ENCODE results near the gene MANBA.

Gene MANBA

DNA sequence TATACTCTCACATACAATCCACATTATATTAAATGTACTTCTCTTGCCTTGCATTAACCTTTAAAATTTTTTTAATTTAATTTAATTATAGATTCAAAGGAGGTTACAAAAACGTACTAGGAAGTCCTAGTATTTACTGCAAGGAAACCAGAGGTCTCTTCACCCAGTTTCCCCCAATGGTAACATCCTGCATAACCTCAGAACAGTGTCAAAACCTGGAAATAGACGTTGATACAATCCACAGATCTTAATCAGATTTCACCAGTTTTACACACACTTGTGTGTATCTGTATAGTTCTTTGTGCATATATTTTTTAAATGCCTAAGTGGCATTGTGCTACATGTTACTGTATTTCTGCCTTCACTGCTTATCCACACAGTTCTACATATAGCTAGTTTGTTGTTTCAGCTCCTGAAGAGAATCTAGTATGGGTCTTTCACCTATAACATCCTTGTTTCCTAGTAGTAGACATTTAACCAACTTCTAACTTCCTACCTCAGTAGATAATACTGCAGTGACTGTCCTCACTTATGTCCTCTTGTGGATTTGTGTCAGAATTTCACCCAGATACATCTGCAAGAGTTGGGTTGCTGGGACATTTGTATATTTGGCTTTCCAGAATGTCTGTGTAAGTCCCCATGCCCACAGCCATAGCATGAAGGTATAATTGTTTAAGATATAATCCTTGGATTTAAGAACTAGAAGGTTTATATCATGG is 156.4 kb downstream of the MANBA start:
- H3K4me1 ChIP-seq (ENCODE audit: insufficient read depth, low read length), result no peaks in the 10 kb centered on the region
- no peaks in the 10 kb centered on the region; the same call in 1 of the 2 replicates for H3K36me3 ChIP-seq (ENCODE audit: insufficient read depth, low read length)
- H3K9ac ChIP-seq (ENCODE audit: low read depth, low read length), result no peak overlapping the region
- H3K9me3 ChIP-seq (ENCODE audit: control insufficient read depth, insufficient read depth, low read length), result no peaks in the 10 kb centered on the region

DNA sequence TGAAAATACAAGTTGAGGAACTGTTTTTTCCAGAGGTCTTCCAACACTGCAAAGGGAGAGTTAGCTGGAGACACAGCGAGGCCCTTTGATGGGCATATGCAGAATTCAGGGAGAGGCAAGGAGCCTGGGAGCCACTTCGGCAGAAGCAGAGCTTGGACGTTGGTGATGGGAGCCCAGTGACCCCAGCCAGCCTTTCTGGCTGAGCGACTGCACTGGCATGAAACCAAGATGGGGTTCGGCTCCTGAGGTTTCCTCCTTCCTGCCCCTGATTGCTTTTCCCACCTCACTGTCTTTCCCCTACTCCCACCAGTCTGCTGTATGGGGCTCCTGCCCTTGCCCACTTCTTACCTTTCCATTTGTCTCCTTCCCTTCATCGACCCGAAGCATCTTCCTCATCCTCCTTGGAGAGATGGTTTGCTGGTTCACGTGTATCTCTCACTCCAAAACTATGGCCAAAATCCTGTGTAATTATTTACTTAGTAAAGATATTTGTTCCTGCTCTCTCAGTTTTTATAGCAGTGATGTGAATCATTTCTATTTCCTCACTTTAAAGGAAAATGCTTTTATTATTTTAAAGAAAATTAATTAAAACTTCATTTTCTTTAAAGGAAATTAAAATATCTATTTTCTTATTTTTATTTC is 159.1 kb downstream of the MANBA start:
- H3K9me3 ChIP-seq (ENCODE audit: control insufficient read depth, insufficient read depth, low read length), result no peaks in the 10 kb centered on the region
- no peak overlapping the region for H3K9ac ChIP-seq (ENCODE audit: low read depth, low read length)
- H3K36me3 ChIP-seq (ENCODE audit: insufficient read depth, low read length), result no peaks in the 10 kb centered on the region; the same call in 1 of the 2 replicates
- no peaks in the 10 kb centered on the region for H3K4me1 ChIP-seq (ENCODE audit: insufficient read depth, low read length)

DNA sequence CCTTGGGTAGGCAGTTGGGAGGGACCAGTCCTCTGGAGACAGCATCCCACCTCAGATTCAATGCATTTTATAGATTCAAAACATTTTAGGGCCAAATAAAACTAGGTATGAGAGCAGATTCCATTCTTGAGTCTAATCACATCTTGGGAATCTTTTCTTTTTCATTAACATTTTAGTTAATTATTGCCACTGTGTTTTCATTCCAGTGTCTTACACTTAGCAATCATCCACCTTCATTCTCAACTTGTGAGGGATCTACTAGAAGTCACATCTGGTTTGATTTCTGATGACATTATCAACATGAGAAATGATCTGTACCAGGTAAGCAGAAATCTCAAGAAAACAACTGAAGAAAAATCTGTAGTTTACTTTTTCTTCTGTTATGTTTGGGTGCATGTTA is 160.1 kb downstream of the MANBA start:
- no peak overlapping the region for H3K9ac ChIP-seq (ENCODE audit: low read depth, low read length)
- no peaks in the 10 kb centered on the region for H3K36me3 ChIP-seq (ENCODE audit: insufficient read depth, low read length)
- no peaks in the 10 kb centered on the region for H3K4me1 ChIP-seq (ENCODE audit: insufficient read depth, low read length)
- H3K9me3 ChIP-seq (ENCODE audit: control insufficient read depth, insufficient read depth, low read length), result no peaks in the 10 kb centered on the region

DNA sequence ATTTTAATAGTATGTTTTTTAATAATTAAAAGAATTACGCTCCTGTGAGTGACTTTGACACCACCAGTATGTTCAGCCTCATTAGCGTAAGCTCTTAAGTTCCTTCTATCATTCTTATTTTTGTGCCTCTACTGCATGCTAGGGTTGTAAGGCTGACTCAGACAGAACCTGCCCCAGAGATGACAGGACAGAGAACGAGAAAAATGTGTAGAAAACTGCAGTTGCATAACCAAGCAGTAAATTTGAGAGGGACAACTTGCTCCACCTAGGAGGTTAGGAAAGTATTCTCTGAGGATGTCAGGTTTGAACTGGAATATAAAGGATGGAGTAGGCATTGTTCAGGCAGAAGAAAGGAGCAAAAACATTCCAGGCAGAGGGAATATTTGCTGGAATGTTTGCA is 160.9 kb downstream of the MANBA start:
- Histone ChIP-seq H3K9ac (ENCODE audit: low read depth, low read length) (no peak overlapping the region), H3K4me1 (ENCODE audit: insufficient read depth, low read length) (no peaks in the 10 kb centered on the region), H3K9me3 (ENCODE audit: control insufficient read depth, insufficient read depth, low read length) (no peaks in the 10 kb centered on the region), H3K36me3 (ENCODE audit: insufficient read depth, low read length) (no peaks in the 10 kb centered on the region)

DNA sequence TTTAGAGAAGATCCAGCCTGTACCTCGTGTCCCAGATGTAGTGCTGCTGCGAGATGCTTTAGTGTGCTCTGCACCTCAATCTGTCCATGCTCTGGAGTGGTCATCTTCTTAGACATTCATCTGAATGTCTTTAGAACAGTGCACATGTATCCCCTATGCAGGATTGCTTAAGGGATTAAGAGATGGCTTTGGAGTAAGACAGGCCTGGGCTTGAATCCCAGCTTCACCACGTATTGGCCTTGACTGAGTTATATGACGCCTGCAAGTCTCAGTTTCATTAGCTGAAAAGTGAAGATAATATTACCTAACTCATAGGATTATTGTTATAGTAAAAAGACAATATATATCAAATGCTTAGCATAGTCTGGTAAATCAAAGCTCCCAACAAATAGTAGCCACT is 161.3 kb downstream of the MANBA start:
- Histone ChIP-seq H3K9ac (ENCODE audit: low read depth, low read length) (no peak overlapping the region), H3K4me1 (ENCODE audit: insufficient read depth, low read length) (no peaks in the 10 kb centered on the region), H3K9me3 (ENCODE audit: control insufficient read depth, insufficient read depth, low read length) (no peaks in the 10 kb centered on the region), H3K36me3 (ENCODE audit: insufficient read depth, low read length) (no peaks in the 10 kb centered on the region)

DNA sequence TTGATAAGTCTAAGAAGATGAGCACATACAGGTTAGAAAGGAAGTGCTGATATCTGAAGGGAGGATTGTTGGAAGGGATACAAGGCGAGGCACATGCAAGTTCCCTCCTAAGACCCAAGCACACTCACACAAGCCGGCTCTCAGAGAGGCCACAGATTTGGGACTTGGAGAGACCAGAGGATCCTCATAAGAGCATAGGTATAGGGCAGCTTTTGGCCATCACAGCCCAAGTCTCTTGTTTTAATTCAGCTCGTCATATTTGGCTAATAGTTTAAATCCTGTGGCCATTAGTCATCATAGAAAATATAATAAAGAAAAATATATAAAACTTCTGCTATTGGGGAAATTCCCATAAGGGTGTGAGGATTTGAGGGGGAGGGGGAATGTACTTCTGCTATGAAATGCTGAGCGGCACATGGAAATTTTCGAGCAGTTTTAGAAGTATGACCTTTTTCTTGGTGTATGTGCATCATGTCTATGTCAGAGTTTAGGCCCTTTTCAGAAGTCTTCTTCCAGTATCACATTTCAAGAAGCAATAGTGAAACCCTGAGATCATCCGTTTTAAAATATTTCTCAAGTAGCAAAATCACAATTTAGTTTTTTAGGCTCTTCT is 161.9 kb downstream of the MANBA start:
- H3K4me1 ChIP-seq (ENCODE audit: insufficient read depth, low read length), result no peaks in the 10 kb centered on the region
- no peaks in the 10 kb centered on the region for H3K36me3 ChIP-seq (ENCODE audit: insufficient read depth, low read length)
- no peaks in the 10 kb centered on the region for H3K9me3 ChIP-seq (ENCODE audit: control insufficient read depth, insufficient read depth, low read length)
- no peak overlapping the region for H3K9ac ChIP-seq (ENCODE audit: low read depth, low read length)

DNA sequence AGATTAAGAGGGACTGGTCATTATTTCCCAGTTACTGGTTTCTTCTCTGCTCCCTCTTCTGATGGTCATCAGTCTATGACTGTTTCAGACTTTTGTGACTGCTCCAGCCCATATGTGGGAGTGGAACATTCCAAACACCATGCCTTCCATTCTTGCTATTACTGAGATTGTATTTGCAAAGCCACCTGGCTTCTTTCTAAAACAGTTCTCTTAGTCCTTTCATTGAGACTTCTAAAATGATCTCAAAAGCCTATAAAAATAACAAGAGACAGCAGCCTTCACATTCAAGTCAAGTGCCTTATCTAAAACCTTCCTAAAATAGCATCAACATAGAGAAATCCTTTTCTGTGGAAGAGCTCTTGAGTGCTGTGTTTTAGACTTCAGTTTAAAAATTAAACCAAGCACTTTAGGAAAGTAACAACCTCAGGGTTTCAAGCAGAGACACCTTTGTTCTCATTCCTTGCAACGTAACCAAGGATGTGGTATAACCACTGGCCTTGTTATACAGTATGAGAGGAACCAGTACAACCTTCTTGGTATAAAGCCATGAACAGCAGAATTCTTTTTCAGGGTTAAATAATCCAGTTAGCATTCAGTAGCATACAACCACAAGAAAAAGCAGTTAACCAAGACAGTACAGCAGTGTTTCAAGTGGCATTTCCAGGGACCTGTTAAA is 162.5 kb downstream of the MANBA start:
- H3K9ac ChIP-seq (ENCODE audit: low read depth, low read length), result no peak overlapping the region

DNA sequence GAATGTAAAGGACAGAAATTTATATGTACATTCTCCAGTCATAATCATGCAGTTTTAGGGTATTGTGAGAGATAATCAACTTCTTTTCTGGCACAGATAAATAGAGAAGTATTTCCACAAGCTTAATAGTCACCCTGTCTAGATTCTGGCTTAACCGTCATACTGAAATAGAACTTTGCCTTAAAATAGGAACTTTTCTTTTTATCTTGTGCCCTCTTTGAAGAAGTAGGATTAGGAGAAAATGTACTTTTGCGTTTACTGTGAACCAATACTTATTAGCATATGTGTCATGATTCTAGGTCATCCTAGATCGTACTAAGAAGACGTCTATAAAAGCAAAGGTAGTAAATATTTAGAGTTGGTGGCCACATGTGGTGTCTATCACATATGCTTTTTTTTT is 164.2 kb downstream of the MANBA start:
- Histone ChIP-seq H3K4me1 (ENCODE audit: insufficient read depth, low read length) (no peaks in the 10 kb centered on the region), H3K9ac (ENCODE audit: low read depth, low read length) (no peak overlapping the region), H3K36me3 (ENCODE audit: insufficient read depth, low read length) (no peaks in the 10 kb centered on the region), H3K9me3 (ENCODE audit: control insufficient read depth, insufficient read depth, low read length) (no peaks in the 10 kb centered on the region)

More for the DNA sequence above, 162.5 kb downstream of the MANBA start:
- Histone ChIP-seq H3K9me3 (ENCODE audit: control insufficient read depth, insufficient read depth, low read length) (no peaks in the 10 kb centered on the region), H3K4me1 (ENCODE audit: insufficient read depth, low read length) (no peaks in the 10 kb centered on the region), H3K36me3 (ENCODE audit: insufficient read depth, low read length) (no peaks in the 10 kb centered on the region)

DNA sequence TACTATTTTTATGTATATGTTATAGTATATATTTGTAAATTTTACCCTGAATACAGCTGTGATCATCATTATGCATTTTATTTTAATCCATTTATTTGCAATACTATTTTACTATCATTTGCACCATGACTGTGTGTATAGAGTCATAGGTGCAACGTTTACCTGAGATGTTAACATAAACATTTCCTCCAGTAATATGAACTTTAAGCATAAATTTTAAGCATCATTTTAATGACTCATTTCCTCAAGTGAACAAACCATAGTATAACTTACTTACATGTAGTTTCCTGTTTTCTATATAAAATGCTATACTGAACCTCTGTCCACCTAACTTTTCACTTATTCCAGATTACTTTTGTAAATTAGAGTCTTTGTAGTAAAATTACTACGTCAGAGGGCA is 166.8 kb downstream of the MANBA start:
- Histone ChIP-seq H3K9ac (ENCODE audit: low read depth, low read length) (no peak overlapping the region), H3K4me1 (ENCODE audit: insufficient read depth, low read length) (no peaks in the 10 kb centered on the region), H3K9me3 (ENCODE audit: control insufficient read depth, insufficient read depth, low read length) (no peaks in the 10 kb centered on the region), H3K36me3 (ENCODE audit: insufficient read depth, low read length) (no peaks in the 10 kb centered on the region)

DNA sequence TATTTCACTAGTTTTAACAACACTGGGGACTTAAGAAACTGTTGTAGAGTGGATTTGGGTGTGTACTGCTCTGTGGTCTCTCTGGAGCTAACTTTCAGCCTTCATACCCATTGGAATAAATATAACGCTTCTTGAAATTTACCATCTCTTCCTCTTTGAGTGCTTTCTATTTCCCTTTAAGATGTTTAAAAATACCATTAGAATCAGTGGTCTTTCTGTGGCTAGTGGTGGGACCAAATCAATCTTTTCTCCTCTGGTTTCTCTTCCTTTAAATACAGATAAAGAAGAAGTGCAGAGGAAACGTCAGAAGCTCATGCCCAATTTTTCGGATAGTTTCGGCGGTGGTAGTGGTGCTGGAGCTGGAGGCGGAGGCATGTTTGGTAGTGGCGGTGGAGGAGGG is 167.6 kb downstream of the MANBA start:
- no peaks in the 10 kb centered on the region for H3K36me3 ChIP-seq (ENCODE audit: insufficient read depth, low read length)
- no peak overlapping the region for H3K9ac ChIP-seq (ENCODE audit: low read depth, low read length)
- H3K4me1 ChIP-seq (ENCODE audit: insufficient read depth, low read length), result no peaks in the 10 kb centered on the region
- H3K9me3 ChIP-seq (ENCODE audit: control insufficient read depth, insufficient read depth, low read length), result no peaks in the 10 kb centered on the region

DNA sequence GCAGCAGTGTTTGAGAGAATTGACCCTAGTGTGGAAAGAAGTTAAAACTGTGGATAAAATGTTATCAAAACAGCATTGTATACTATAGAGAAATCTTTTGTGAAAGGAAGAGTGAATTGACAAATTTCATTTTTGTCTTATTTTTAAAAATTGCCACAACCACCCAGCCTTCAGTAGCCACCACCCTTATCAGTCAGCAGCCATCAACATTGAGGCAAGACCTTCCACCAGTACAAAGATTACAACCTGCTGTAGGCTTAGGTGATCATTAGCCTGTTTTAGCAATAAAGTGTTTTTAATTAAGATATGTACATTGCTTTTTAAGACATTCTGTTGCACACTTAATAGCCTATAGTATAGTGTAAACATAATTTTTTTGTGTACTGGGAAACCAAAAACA is 168.5 kb downstream of the MANBA start:
- H3K36me3 ChIP-seq (ENCODE audit: insufficient read depth, low read length), result no peaks in the 10 kb centered on the region
- H3K9me3 ChIP-seq (ENCODE audit: control insufficient read depth, insufficient read depth, low read length), result no peaks in the 10 kb centered on the region
- H3K9ac ChIP-seq (ENCODE audit: low read depth, low read length), result no peak overlapping the region
- no peaks in the 10 kb centered on the region for H3K4me1 ChIP-seq (ENCODE audit: insufficient read depth, low read length)

DNA sequence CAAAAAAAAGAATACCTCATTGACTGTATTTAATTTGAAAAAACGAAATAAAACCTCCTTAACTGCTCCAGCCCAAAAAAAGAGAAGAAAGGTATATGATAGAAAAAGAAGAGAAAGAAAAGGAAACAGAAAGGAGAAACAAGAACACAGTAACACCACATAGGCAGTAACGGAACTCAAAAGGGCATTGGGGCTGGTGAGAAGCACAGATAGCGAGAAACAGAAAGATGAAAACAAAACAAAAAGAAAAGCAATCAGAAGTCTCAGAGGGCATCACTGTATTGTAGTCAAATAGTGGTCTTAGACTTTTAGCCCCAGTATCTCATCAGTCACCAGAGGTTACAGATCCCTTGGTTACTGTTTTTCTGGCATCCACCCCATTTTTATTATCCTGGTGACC is 171.0 kb downstream of the MANBA start:
- Histone ChIP-seq H3K4me1 (ENCODE audit: insufficient read depth, low read length) (no peaks in the 10 kb centered on the region), H3K9ac (ENCODE audit: low read depth, low read length) (no peak overlapping the region), H3K36me3 (ENCODE audit: insufficient read depth, low read length) (no peaks in the 10 kb centered on the region), H3K9me3 (ENCODE audit: control insufficient read depth, insufficient read depth, low read length) (no peaks in the 10 kb centered on the region)

DNA sequence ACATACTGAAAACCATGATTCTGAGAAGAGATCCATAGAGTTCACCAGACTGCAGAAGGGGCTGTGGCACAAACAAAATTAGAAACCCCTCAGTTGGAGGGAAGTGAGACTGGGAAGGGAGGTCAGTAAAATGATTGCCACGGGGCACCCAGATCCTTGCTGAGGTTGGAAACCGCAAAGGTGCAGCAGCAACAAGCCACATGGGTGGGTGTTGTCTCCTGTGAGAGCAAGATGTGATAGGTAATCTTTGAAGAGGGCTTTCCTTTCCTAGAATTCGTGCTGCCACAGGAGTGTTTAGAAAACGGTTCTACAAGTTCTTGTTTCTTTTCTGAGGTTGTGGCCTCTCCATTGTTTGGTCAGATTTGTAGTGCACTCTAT is 174.1 kb downstream of the MANBA start:
- no peaks in the 10 kb centered on the region for H3K9me3 ChIP-seq (ENCODE audit: control insufficient read depth, insufficient read depth, low read length)
- no peaks in the 10 kb centered on the region for H3K4me1 ChIP-seq (ENCODE audit: insufficient read depth, low read length)
- H3K36me3 ChIP-seq (ENCODE audit: insufficient read depth, low read length), result no peaks in the 10 kb centered on the region
- no peak overlapping the region for H3K9ac ChIP-seq (ENCODE audit: low read depth, low read length)

DNA sequence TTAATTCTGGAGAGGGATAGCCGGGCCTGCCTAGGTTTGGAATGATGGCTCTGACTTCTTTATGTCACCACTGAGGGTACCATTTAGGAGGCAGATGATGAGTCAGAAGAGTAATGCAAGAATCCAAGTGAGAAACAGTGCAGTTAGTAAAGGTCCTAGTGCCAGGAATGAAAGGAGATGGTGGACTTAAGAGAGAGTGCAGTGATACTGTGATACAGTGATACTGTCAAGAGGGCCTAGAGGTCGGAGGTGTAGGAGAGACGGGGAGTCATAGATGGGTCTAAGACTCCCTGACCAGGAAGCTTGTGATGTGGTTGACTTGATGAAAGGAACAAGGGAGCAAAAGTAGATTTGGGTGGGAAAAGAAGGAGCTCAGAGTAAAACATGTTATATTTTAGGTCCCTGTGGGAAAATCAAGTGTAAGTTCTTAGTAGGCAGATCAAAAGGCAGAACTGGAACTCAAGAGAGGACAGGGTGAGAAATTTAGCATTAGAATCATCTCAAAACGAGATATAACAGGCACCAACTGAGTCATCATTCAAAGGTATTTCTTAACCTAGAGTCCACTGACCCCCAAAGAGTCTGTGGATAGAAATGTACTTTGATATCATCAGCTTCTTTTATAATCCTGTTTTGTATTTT is 174.6 kb downstream of the MANBA start:
- Histone ChIP-seq H3K4me1 (ENCODE audit: insufficient read depth, low read length) (no peaks in the 10 kb centered on the region), H3K9me3 (ENCODE audit: control insufficient read depth, insufficient read depth, low read length) (no peaks in the 10 kb centered on the region), H3K9ac (ENCODE audit: low read depth, low read length) (no peak overlapping the region), H3K36me3 (ENCODE audit: insufficient read depth, low read length) (no peaks in the 10 kb centered on the region)

Data from ES-I3 (cell line).